GM18498 (cell line): ENCODE results near the gene LRR1.
"Not testable (repeated sequence)": the region's sequence is repeated elsewhere in the genome, so short reads cannot be mapped to it uniquely, and the experiment has no call there.

ENCODE experiments used
- ATAC-seq: cut with Tn5 transposase; IDR thresholded peaks from one replicate; pipeline ENCODE4 v1.9.1; 2021; ENCODE audit warnings: mild to moderate bottlenecking, moderate library complexity; ENCODE audit not compliant: unreplicated experiment

Gene LRR1

GRCh38 chr14:49623941-49624839 lies 25.4 kb downstream of the LRR1 start:
- ATAC-seq, result no peak

GRCh38 chr14:49633640-49634546 lies 35.2 kb downstream of the LRR1 start:
- ATAC-seq, result peak; percentile 83

- peak; percentile 32 for ATAC-seq
Observed at GRCh38 chr14:49634547-49635334, 36.0 kb downstream of the LRR1 start, which contains the start of gene DNAAF2. DNAAF2 (minus strand) TSS chr14:49635244; CDS start chr14:49635149, 95 bp downstream.

GRCh38 chr14:49636866-49637265 lies 38.1 kb downstream of the LRR1 start:
- ATAC-seq, result no peak

GRCh38 chr14:49637534-49638078 lies 38.9 kb downstream of the LRR1 start:
- ATAC-seq, result no peak

- no peak for ATAC-seq
Observed at GRCh38 chr14:49640540-49641417, 42.0 kb downstream of the LRR1 start.

- ATAC-seq, result no peak
Observed at GRCh38 chr14:49641697-49642129, 43.0 kb downstream of the LRR1 start.

GRCh38 chr14:49642163-49642562 lies 43.4 kb downstream of the LRR1 start:
- ATAC-seq, result no peak

- no peak for ATAC-seq
Observed at GRCh38 chr14:49653508-49653907, 54.8 kb downstream of the LRR1 start.

- no peak for ATAC-seq
Observed at GRCh38 chr14:49654511-49654910, 55.8 kb downstream of the LRR1 start.

GRCh38 chr14:49657500-49657899 lies 58.8 kb downstream of the LRR1 start:
- not testable (repeated sequence) for ATAC-seq

- no peak for ATAC-seq
Observed at GRCh38 chr14:49659526-49660455, 61.1 kb downstream of the LRR1 start.
